ENCODE data around the gene GCFC2. TPM values are rescaled to one million over a fixed set of nuclear protein-coding genes. Genes with fewer than 3 reads are reported as not detected.

GCFC2 gene
- total RNA-seq, 1 experiment from 2014 or later: 18.3 TPM

GRCh38 chr2:75641587-75641986, 69.1 kb downstream of the GCFC2 start:
- H3K36me3 Mint-ChIP-seq (ENCODE audit: insufficient read depth in 1 of 3, low read depth in 3 of 3): no peaks in the 10 kb centered on the region
- no peaks in the 10 kb centered on the region for H3K9me3 ChIP-seq (ENCODE audit: control insufficient read depth, low read depth, low read length)
- H2AFZ ChIP-seq (ENCODE audit: low read length): no peak overlapping the region
- no peak overlapping the region for H2BK5ac ChIP-seq (ENCODE audit: insufficient read length, low read length)
- no peak overlapping the region for H3K4me3 Mint-ChIP-seq
- no peak overlapping the region for H3K14ac ChIP-seq (ENCODE audit: insufficient read depth, low read length)
- H3K56ac ChIP-seq (ENCODE audit: insufficient read length, low read depth, low read length): no peak overlapping the region
- H2BK12ac ChIP-seq (ENCODE audit: insufficient read length, low read depth, low read length): no peak overlapping the region
- H3K79me2 ChIP-seq (ENCODE audit: insufficient read depth, low read length): no peaks in the 10 kb centered on the region
- no peaks in the 10 kb centered on the region for H3K4me1 ChIP-seq (ENCODE audit: insufficient read depth, low read length)
- H3K79me1 ChIP-seq (ENCODE audit: insufficient read depth, low read depth, low read length, poor library complexity, severe bottlenecking): no peaks in the 10 kb centered on the region
- peaks cover 0 to 4% of the 10 kb centered on the region in 2 experiments; a peak in 2 of 4 replicates for H3K4me1 Mint-ChIP-seq
- H3K27me3 Mint-ChIP-seq (ENCODE audit: low read depth): peaks cover 6% of the 10 kb centered on the region
- no peak for DNase-seq
- no peak overlapping the region for H3K9ac ChIP-seq (ENCODE audit: extremely low read depth, insufficient read length, low read length)
- H3K23ac ChIP-seq (ENCODE audit: insufficient read length, low read depth, low read length): no peak overlapping the region
- no peak overlapping the region for H3K18ac ChIP-seq (ENCODE audit: insufficient read length, low read depth, low read length)
- no peaks in the 10 kb centered on the region for H3K27me3 ChIP-seq (ENCODE audit: insufficient read depth, low read length)
- no peak overlapping the region for H3K4ac ChIP-seq (ENCODE audit: low read depth, low read length)
- no peaks in the 10 kb centered on the region for H3K23me2 ChIP-seq (ENCODE audit: insufficient read length, low read depth, low read length, poor library complexity, severe bottlenecking)
- H2BK20ac ChIP-seq (ENCODE audit: low read depth, low read length, poor library complexity, severe bottlenecking): no peak overlapping the region
- no peak overlapping the region for H3K4me2 ChIP-seq (ENCODE audit: insufficient read depth, insufficient read length, low read length)
- no peak overlapping the region for H3T11ph ChIP-seq (ENCODE audit: low read length)
- TF ChIP-seq, protein P1, sequence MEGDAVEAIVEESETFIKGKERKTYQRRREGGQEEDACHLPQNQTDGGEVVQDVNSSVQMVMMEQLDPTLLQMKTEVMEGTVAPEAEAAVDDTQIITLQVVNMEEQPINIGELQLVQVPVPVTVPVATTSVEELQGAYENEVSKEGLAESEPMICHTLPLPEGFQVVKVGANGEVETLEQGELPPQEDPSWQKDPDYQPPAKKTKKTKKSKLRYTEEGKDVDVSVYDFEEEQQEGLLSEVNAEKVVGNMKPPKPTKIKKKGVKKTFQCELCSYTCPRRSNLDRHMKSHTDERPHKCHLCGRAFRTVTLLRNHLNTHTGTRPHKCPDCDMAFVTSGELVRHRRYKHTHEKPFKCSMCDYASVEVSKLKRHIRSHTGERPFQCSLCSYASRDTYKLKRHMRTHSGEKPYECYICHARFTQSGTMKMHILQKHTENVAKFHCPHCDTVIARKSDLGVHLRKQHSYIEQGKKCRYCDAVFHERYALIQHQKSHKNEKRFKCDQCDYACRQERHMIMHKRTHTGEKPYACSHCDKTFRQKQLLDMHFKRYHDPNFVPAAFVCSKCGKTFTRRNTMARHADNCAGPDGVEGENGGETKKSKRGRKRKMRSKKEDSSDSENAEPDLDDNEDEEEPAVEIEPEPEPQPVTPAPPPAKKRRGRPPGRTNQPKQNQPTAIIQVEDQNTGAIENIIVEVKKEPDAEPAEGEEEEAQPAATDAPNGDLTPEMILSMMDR (conservative IDR thresholded peaks at IDR 0.05): no peak
- H2BK120ac ChIP-seq (ENCODE audit: low read depth, low read length, poor library complexity, severe bottlenecking): no peak overlapping the region
- H3K9me3 Mint-ChIP-seq: no peaks in the 10 kb centered on the region
- no peak overlapping the region for H2AK5ac ChIP-seq (ENCODE audit: insufficient read length, low read length)
- H4K91ac ChIP-seq (ENCODE audit: insufficient read length, low read depth, low read length): no peak overlapping the region
- no CpG with 5 or more reads among the region's 1 CpG for WGBS (ENCODE audit: extremely low coverage, insufficient read length, low lambda C conversion rate)
- no peak overlapping the region for H3K27ac Mint-ChIP-seq
- no peak overlapping the region for H3K27ac ChIP-seq (ENCODE audit: insufficient read length, low read depth, low read length)
- no peaks in the 10 kb centered on the region for H4K20me1 ChIP-seq (ENCODE audit: control insufficient read depth, insufficient read depth, insufficient read length)
- no peak overlapping the region for H2BK15ac ChIP-seq (ENCODE audit: low read depth, low read length)
- H4K5ac ChIP-seq (ENCODE audit: insufficient read length, low read depth, low read length): no peak overlapping the region
- H4K8ac ChIP-seq (replicated peaks; ENCODE audit: insufficient read length, low read depth, low read length): no peak overlapping the region
